Hematopoietic multipotent progenitor cell treated with erythropoietin and hydrocortisone succinate and interleukin-3 and kit ligand, for 4 days (in vitro differentiated cells): ENCODE measurements around the gene WDPCP.
"Not testable (repeated sequence)": the region's sequence is repeated elsewhere in the genome, so short reads cannot be mapped to it uniquely, and the experiment has no call there.

ENCODE experiments used
- DNase-seq: peaks from one replicate; pipeline ENCODE4 v3.0.0-alpha.2; 2015

The WDPCP gene

GRCh38 chr2:63588385-63589147 lies at the start of gene WDPCP, which contains the start of gene MDH1:
Gene WDPCP (minus strand): TSS chr2:63588477. CDS start chr2:63588271, 206 bp downstream.
Gene MDH1 (plus strand): TSS chr2:63588963. CDS start chr2:63589044, 81 bp downstream.
- peak; percentile 99 for DNase-seq

- no peak for DNase-seq
Observed at GRCh38 chr2:63632382-63632781, 44.1 kb upstream of the WDPCP start.

- DNase-seq, result peak; percentile 7
Observed at GRCh38 chr2:63631501-63631900, 43.2 kb upstream of the WDPCP start.

DNA sequence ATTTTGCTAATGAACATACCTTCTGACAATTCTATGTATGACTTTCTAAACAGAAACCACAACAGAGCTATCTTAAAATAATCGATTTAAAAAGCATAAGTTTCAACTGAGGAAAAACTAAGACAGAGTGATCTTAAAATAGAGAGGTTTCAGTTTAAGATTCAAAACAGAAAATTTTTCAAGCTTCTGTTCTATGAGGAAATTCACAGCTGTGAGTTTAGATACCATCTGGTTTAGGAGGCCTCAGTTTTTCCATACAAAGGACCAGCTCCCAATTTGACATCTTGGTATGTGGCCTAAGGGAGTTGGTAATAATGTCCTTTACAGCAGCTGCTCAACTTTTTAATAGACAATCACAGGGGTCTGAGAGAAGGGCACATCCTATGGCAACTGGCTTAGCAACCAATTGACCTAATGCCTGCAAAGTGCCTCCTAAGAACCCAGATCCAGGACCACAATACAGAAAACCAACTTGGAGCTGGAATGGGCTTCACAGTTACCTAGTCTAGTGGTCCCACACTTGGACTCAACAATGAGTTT lies 40.2 kb upstream of the WDPCP start:
- DNase-seq, result no peak

DNA sequence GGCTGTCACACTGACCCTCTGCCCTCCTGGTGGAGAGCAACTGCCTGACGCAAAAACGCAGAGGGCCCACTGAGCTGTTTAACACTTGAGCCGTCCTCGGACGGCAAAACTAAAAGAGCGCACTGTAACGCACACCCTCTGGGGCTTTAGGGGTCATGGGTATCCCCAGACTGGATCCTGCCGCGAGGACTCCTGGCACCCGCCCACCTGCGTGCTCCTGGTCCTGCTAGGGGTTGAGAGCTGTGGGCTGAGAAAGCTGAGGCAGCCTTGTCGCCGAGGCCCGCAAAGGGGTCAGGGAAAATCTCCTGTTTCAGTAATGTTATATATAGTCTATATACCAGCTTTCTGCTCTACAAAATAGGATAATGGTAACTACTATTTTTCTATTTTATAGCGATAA lies 39.6 kb upstream of the WDPCP start:
- DNase-seq, result no peak

GRCh38 chr2:63623763-63624162 lies 35.5 kb upstream of the WDPCP start:
- DNase-seq, result not testable (repeated sequence)

- no peak for DNase-seq
Observed at GRCh38 chr2:63622751-63623150, 34.5 kb upstream of the WDPCP start.

DNA sequence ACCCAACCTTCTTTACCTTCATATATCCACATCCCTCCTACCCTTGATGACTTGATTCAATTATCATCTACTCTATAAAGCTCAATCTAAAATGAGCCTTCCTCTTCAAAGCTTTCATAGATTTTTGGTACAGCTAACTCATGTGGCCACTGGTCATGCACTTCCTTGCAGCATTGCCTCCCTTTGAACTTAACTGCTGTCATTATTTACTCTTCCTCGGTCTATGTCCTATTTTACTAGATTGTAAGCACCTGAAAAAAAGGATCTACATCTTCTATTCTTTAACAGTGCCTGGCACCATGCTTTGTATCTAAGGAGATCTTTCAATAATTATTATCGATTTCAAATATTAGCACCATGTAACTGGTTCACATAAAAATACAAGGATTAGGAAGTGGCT lies 31.1 kb upstream of the WDPCP start:
- DNase-seq, result no peak

- DNase-seq, result no peak
Observed at GRCh38 chr2:63617366-63617765, 29.1 kb upstream of the WDPCP start.

DNA sequence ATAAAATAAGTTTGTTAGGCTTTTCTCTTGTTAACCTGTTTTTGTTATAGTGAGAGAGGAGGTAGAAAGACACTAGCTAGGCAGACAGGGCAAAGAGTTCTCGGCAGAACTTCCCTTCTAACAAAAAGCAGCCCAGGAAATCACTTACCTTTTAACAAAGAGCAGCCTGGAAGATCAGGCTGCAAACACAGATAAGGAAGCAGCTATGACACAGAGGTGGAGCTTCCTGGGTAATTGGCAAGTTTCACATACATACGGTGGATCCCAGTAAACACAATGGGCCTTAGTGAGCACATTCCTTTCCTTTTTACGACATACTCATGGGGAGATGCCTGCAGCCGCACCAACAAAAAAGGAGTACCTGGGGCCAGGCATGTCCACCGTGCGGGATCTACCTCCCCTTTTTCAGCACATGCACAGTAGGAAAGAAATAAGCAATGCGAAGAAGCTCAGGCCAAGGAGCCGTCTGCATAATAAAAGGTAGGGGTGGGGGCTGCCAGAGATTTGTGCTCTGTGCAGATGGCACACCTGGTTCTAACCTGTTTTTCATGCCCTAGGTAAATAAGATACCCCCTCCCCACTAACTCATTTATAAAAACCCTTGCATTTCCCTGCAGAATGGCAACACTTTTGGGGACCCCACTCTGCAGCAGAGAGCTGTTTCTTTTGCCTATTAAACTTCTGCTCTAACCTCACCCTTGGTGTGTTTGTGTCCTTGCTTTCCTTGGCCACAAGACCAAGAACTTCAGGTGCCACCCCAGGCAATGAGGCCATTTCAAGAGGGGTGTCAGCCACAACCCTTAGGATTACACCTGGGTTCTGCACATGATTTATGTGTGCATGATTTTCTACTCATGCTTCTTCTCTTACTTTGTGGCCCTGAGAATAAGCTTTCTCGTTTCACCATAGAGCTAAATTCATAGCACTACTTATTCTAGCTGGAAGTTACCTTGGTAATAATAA lies 27.0 kb upstream of the WDPCP start:
- no peak for DNase-seq

GRCh38 chr2:63614448-63614968 lies 26.2 kb upstream of the WDPCP start:
- no peak for DNase-seq

DNA sequence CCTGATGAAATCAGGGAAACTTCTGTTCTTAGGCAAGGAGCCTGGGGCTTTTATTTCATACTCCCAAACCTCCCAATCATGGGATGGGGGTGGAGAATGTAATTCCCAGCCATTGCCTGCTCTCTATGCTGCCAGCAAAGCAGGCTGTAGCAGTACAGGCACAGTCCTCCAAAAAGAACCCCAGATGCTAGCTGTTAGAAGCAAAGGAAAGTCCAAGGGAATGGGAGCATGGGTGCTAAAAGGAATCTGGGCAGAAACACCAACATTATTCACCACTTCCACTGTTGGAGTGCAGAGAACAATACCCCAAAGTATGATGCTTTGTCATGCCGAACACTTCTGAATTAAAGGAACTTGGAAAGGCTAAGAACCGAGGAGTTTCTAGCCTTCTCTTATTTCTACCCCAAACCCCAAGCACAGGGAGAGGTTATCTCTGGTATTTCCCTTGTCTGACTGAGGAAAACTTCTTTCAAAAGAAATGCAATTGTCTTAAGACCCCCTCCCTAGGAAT lies 25.2 kb upstream of the WDPCP start:
- no peak for DNase-seq

GRCh38 chr2:63610525-63610924 lies 22.2 kb upstream of the WDPCP start:
- no peak for DNase-seq

- not testable (repeated sequence) for DNase-seq
Observed at GRCh38 chr2:63608865-63609264, 20.6 kb upstream of the WDPCP start.

DNA sequence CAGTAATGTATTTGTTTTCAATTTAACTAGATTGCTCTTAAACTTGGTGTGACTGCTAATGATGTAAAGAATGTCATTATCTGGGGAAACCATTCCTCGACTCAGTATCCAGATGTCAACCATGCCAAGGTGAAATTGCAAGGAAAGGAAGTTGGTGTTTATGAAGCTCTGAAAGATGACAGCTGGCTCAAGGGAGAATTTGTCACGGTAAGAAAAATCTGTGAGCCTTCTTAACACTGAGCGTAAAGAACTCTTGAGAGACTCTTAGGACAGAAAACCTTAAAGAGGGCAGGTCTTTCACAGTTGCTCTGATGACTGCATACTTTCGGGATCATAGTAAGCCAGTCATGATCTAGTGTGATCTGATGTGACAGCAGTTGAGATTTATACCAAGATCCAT lies 16.4 kb upstream of the WDPCP start:
- DNase-seq, result no peak

DNA sequence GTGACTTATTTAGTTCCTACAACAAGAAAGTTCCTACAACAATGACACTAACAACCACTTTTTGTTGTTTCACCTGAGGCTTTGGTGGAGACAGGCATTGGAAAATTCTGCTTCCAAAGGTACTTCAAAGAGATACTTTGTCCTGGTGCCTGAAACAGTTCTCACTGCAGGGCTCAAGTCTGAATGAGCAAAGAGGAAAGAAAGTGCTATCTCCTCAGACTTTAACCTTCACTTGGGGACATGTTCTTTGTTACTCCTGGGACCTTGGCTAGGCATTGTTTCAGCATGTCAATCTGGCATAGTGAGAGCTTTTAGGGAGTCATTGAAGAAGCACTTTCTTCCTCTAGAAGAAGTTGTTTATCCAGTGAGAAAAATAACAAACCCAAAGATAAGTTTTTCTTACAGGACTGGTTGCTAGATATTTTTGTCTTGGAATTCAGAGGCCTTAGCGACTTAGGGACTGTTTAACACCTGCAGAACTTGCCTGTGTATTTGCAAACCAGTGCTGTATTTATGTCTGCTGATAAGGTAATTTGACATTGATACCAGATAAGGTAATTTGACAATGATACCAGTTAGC lies 12.7 kb upstream of the WDPCP start:
- DNase-seq, result no peak

DNA sequence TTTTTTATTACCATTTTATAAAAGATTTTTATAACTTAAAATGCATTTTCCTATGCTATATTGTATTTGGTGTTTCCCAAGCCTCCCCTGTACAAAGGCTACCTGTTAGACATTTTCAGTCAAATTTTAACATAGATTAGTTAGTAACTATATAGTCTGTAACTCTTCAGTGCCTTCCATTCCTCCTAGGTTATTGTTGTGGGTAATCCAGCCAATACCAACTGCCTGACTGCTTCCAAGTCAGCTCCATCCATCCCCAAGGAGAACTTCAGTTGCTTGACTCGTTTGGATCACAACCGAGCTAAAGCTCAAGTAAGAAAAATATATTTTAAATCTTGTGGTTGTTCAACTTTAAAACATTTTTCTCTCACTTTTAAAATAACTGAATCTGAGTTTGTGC lies 10.7 kb upstream of the WDPCP start:
- DNase-seq, result no peak

DNA sequence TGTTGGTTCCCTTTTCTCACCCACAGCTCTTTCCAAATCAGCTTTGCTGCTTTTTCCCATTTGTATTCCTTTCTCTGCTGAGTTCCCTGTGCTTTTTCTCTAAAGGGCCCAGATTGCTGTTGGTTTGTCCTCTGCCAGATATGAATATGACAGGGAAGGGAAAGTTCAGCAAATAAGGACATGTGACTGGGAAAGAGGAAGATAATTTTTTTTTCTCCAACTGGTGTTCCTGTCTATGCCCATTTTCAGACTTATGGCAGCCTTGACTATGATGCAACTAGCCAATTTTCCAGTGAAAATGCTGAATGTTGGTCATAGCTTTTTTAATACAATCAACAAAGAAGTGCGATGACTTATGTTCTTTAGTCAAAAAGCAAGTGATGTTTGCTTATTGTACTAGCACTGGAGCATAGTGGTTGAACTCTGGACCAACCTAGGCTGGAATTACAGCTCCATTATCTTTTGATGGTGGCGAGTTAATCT lies 8.2 kb upstream of the WDPCP start:
- no peak for DNase-seq

DNA sequence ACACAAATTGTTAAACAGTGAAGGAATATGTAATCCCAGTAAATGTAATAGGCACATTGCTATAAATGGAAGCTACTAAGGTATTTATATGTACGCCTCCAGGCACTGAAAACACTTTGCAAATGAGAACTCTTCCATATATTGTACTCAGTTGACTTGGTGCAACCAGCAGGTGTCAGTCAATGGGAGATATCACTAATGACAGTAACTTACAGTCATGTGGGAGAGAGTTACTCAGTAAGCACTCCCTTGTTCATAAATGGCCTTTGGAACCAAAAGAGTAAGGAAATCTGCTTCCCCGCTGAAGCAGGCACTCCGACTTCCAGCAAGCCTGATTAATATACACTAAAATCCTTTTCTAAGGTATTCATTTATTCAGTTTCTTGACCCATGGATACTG lies 6.4 kb upstream of the WDPCP start:
- DNase-seq, result peak; percentile 21

GRCh38 chr2:63591566-63592175 lies 3.4 kb upstream of the WDPCP start:
- no peak for DNase-seq

- peak; percentile 83 for DNase-seq
Observed at GRCh38 chr2:63590626-63591408, 2.5 kb upstream of the WDPCP start.
